GM21381 (cell line): ENCODE data around the gene GLG1.

ENCODE experiments used
- ATAC-seq: cut with Tn5 transposase; IDR thresholded peaks from one replicate; pipeline ENCODE4 v1.9.1; 2021; ENCODE audit warnings: mild to moderate bottlenecking, moderate library complexity; ENCODE audit not compliant: unreplicated experiment

The GLG1 gene

GRCh38 chr16:74611721-74612120 lies 4.8 kb upstream of the GLG1 start:
- ATAC-seq = no peak

GRCh38 chr16:74608944-74609343 lies 2.0 kb upstream of the GLG1 start:
- no peak for ATAC-seq

GRCh38 chr16:74608381-74608780 lies 1.5 kb upstream of the GLG1 start:
- ATAC-seq = no peak

- no peak for ATAC-seq
Observed at GRCh38 chr16:74607962-74608356, 1.0 kb upstream of the GLG1 start.

- no peak for ATAC-seq
Observed at GRCh38 chr16:74607310-74607961, 522 bp upstream of the GLG1 start.

- ATAC-seq = no peak
Observed at GRCh38 chr16:74605746-74606520, 981 bp downstream of the GLG1 start.

GRCh38 chr16:74605332-74605731 lies 1.6 kb downstream of the GLG1 start:
- ATAC-seq = no peak

- ATAC-seq = no peak
Observed at GRCh38 chr16:74603848-74604247, 3.1 kb downstream of the GLG1 start.

GRCh38 chr16:74601126-74601871 lies 5.6 kb downstream of the GLG1 start:
- peak; percentile 84 for ATAC-seq

- ATAC-seq = no peak
Observed at GRCh38 chr16:74596586-74596985, 10.3 kb downstream of the GLG1 start.

GRCh38 chr16:74592847-74593246 lies 14.1 kb downstream of the GLG1 start:
- no peak for ATAC-seq

GRCh38 chr16:74591876-74592650 lies 14.9 kb downstream of the GLG1 start:
- ATAC-seq = no peak

GRCh38 chr16:74586948-74587347 lies 20.0 kb downstream of the GLG1 start:
- ATAC-seq = no peak

GRCh38 chr16:74585846-74586443 lies 21.0 kb downstream of the GLG1 start:
- ATAC-seq = no peak

GRCh38 chr16:74583926-74584666 lies 22.8 kb downstream of the GLG1 start:
- no peak for ATAC-seq

GRCh38 chr16:74582970-74583369 lies 23.9 kb downstream of the GLG1 start:
- ATAC-seq = no peak

- peak; percentile 57 for ATAC-seq
Observed at GRCh38 chr16:74580833-74581232, 26.1 kb downstream of the GLG1 start.

- no peak for ATAC-seq
Observed at GRCh38 chr16:74578838-74579237, 28.1 kb downstream of the GLG1 start.

- no peak for ATAC-seq
Observed at GRCh38 chr16:74578433-74578832, 28.5 kb downstream of the GLG1 start.

- no peak for ATAC-seq
Observed at GRCh38 chr16:74577882-74578366, 29.0 kb downstream of the GLG1 start.
